HFFc6 (cell line): ENCODE results near the gene ELFN1. TPM values are rescaled to one million over a fixed set of nuclear protein-coding genes. Genes with fewer than 3 reads are reported as not detected.

ENCODE experiments used
- DNase-seq: peaks from one replicate; pipeline ENCODE4 v3.0.0-alpha.2; 2018
- H3K27ac Mint-ChIP-seq: 2 replicates; pipeline ENCODE4 v1.8.0; 2020; ENCODE audit warnings: mild to moderate bottlenecking, mixed read lengths
- H3K27me3 Mint-ChIP-seq: 2 replicates; pipeline ENCODE4 v1.8.0; 2021; ENCODE audit warnings: mild to moderate bottlenecking, moderate library complexity, mixed read lengths; ENCODE audit not compliant: insufficient read depth
- H3K36me3 Mint-ChIP-seq: 2 replicates; pipeline ENCODE4 v1.8.0; 2021; ENCODE audit warnings: low read depth, mixed read lengths
- H3K4me1 Mint-ChIP-seq: 2 replicates; pipeline ENCODE4 v1.8.0; 2020; ENCODE audit warnings: low read depth, mixed read lengths
- H3K4me3 Mint-ChIP-seq: 2 replicates; pipeline ENCODE4 v1.8.0; 2020; ENCODE audit warnings: mild to moderate bottlenecking, moderate library complexity, mixed read lengths
- H3K9me3 Mint-ChIP-seq: 2 replicates; pipeline ENCODE4 v1.8.0; 2020; ENCODE audit warnings: mild to moderate bottlenecking, mixed read lengths
- total RNA-seq, 6 experiments: library from RNA; stranded (reverse); fragmentation: NEBNext Ultra II Directional; extraction: Animal tissue kit (Norgen Biotek cat#: 25700); gene quantifications; 2 replicates in 1 of 6; 3 replicates in 5 of 6; pipeline ENCODE4 v1.2.3, GENCODE V29; 2021
- TF ChIP-seq, protein P1 (sequence below): fragments of 200-600 bp; sonication (generic); IDR thresholded peaks from 2 replicates; pipeline ENCODE4 v1.5.0; 2021; ENCODE audit warnings: antibody characterized with exemption, mild to moderate bottlenecking

The ELFN1 gene
- total RNA-seq, 6 experiments from 2014 or later = 1.5 to 4.2 (median 1.6) TPM

DNA sequence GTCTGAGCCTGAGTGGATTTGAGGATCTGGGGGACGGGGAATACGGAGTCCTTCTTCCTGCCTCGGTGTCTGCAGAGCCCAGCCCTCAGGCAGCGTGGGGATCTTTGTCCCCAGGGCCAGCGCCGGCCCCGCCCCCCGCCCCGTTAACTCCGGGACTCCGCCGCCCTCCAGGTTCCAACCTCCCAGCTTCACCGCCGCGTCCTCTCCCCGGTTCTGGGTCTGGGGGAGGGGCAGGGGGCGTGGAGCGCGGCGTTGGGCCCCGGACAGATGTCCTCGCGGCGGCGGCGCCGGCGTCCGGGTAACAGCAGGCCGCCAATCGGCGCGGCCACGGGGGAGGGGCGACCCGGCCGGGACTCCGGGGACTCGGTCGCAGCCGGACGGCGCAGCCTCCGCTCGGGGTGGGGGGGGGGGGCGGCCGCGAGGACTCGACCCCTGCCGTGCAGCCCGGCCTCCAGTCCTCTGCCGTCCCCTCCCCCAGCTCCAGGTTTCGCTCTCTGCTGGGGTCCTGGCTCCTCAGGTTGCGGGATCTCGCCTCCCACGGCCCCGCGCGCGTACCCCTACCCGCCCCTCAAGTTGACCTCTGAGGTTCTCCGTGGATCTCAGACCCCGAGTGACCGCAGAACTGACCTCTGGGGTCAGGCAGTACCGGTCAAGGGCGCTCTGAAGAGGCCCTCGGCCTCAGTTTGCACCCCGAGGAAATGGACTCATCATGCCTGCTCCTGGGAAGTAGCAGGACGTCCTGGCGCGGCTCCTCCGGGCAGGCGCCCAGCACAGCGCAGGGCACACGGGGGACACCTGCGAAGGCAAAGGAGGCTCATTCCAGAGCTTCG lies 2.3 kb upstream of the ELFN1 start:
- Mint-ChIP-seq H3K36me3 (no peaks in the 10 kb centered on the region), H3K4me1 (no peaks in the 10 kb centered on the region), H3K4me3 (no peak overlapping the region), H3K27me3 (peaks cover 5% of the 10 kb centered on the region), H3K27ac (no peak overlapping the region), H3K9me3 (no peaks in the 10 kb centered on the region)
- DNase-seq = no peak
- TF ChIP-seq, protein P1, sequence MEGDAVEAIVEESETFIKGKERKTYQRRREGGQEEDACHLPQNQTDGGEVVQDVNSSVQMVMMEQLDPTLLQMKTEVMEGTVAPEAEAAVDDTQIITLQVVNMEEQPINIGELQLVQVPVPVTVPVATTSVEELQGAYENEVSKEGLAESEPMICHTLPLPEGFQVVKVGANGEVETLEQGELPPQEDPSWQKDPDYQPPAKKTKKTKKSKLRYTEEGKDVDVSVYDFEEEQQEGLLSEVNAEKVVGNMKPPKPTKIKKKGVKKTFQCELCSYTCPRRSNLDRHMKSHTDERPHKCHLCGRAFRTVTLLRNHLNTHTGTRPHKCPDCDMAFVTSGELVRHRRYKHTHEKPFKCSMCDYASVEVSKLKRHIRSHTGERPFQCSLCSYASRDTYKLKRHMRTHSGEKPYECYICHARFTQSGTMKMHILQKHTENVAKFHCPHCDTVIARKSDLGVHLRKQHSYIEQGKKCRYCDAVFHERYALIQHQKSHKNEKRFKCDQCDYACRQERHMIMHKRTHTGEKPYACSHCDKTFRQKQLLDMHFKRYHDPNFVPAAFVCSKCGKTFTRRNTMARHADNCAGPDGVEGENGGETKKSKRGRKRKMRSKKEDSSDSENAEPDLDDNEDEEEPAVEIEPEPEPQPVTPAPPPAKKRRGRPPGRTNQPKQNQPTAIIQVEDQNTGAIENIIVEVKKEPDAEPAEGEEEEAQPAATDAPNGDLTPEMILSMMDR = no peak

DNA sequence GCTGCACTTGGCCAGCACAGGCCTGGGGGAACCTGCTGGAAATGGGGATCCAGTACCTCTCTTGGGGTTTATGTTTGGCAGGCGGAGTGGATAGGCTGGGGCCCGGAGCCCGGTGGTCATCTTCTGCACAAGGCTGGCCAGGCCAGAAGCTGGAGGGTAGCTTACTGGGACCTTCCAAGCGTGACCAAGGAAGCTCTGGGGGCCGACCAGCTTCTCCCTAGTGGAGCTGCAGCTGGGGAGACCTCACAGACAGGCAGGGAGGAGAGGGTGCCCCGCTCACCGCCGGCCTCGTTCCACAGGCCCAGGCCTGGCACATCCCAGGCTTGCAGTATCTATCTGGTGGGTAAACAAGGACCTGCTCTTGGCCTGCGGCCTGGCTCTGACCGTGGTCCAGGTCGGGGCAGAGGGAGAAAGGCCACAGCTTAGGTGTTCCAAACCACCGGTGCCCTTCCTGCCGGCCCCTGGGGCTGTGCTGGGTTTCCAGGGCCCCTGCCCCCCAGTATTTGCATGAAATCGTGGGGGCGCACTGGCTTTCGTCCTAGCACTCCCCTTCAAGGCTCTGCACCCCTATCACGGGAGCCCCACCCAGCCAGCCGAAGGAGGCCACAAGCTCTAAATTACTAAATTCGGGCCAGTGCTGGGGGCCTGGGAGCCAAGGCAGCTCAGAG lies 1.5 kb upstream of the ELFN1 start:
- Mint-ChIP-seq H3K27ac (no peak overlapping the region), H3K9me3 (no peaks in the 10 kb centered on the region), H3K4me1 (no peaks in the 10 kb centered on the region), H3K27me3 (peaks cover 5% of the 10 kb centered on the region), H3K36me3 (no peaks in the 10 kb centered on the region), H3K4me3 (no peak overlapping the region)
- DNase-seq = no peak
- TF ChIP-seq, protein P1 = no peak

DNA sequence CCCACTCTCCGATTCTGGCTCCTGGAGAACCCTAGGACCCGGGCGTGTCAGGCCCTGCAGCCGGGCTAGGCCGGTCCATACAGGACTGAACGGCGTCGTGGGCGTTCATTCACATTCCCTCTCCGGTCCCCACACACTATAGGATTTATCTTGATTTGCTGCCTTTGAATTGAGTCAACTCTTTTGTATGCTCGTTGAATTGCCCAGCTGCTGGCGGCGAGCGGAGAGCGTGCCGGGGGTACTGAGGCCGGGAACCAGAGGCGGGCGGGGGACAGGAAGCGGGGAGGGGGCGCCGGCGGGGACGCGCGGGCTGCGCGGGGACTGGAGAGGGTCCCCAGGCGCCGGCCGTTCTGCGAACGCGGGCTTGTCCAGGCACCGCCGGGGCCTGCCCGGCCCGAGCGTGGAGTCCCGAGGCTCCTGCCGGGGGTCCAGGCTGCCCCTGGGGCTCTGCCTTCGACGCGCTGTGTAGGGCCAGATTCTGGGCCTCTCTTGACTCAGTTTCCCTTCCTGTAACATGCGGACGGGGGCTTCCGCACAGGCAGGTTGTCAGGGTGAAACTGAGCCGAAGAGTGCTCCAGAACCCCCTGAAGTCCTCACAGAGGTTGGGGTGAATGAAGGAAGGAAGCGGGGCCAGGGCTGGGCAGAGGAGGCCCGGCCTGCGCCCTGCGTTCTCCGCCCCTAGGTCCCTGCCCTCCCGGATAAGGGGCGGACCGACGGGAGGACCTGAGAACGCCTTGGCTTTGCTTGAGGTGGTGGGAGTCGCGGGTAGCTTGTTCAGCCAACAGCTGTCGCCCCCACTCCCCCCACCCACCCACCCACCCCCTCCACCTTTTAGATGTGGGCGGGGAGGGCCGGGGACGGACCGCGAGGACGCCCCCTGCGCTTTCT lies 769 bp upstream of the ELFN1 start:
- Mint-ChIP-seq H3K4me3 (no peak overlapping the region), H3K36me3 (no peaks in the 10 kb centered on the region), H3K9me3 (no peaks in the 10 kb centered on the region), H3K27me3 (peaks cover 5% of the 10 kb centered on the region; the same call in 1 of the 2 replicates), H3K4me1 (no peaks in the 10 kb centered on the region), H3K27ac (no peak overlapping the region)
- TF ChIP-seq, protein P1 = no peak
- no peak for DNase-seq

DNA sequence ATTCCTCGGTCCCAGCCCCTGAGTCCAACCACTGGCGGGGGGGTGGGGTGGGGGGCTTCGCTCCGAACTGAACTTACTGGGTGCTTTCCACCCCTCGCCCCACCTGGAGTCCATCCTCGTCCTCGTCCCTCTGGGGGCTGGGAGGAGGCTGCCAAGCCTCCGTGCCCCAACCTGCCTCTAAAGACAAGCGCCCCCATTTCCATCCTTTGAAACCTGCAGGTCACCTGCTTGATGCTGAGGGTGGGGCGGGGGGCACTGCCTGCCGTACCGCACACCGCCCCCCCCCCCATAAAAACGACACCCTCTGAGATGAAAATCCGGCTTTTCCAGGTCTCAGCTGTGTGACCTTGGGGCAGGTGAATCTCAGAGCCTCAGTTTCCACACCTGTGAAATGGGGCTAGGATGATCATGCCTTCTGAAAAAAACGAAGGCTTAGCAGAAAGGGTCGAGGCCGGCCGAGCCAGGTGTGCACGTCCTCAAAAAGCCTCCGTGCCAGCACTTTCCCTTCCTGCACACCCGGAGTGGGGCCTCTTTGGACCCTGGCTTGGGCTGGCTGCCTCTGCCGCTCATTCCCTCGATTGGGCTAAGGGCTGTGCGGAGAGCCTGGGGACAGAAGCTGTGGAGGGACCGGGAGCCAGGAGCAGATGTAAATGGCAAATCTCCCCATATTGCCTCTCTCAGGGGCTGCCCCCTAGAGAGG lies 967 bp downstream of the ELFN1 start:
- peaks cover 6% of the 10 kb centered on the region; the same call in 1 of the 2 replicates for H3K27me3 Mint-ChIP-seq
- no peaks in the 10 kb centered on the region for H3K36me3 Mint-ChIP-seq
- H3K4me3 Mint-ChIP-seq = no peak overlapping the region
- H3K4me1 Mint-ChIP-seq = no peaks in the 10 kb centered on the region
- H3K9me3 Mint-ChIP-seq = no peaks in the 10 kb centered on the region
- TF ChIP-seq, protein P1 = no peak
- DNase-seq = no peak
- no peak overlapping the region for H3K27ac Mint-ChIP-seq
